GM12878 (cell line): ENCODE results near the gene HMGXB3.

Source experiments
- DPF2 ChIP-seq: fragments of 450-650 bp; IDR thresholded peaks from 2 replicates; pipeline ENCODE4 v1.6.1; 2017; ENCODE audit warnings: mild to moderate bottlenecking
- EP300 ChIP-seq, 2 experiments: fragments of 150-350 bp in 1 of 2; IDR thresholded peaks; 2 replicates each; pipeline ENCODE4 v1.6.1; 2011 to 2012; ENCODE audit warnings: low read depth in 2 of 2, low read length in 2 of 2, borderline replicate concordance in 1 of 2, improper control_type of control experiment in 1 of 2, inconsistent platforms in 1 of 2; ENCODE audit not compliant: control insufficient read depth in 1 of 2
- ESRRA ChIP-seq: IDR thresholded peaks from 2 replicates; pipeline ENCODE4 v1.6.1; 2012; ENCODE audit warnings: mild to moderate bottlenecking, low read length, improper control_type of control experiment
- EZH2 ChIP-seq: IDR thresholded peaks from 2 replicates; pipeline ENCODE4 v1.6.1; 2012; ENCODE audit warnings: low read depth, mild to moderate bottlenecking, control low read depth, inconsistent platforms, low read length, borderline replicate concordance; ENCODE audit not compliant: control insufficient read depth
- FOXK2 ChIP-seq: fragments of 450-650 bp; IDR thresholded peaks from 2 replicates; pipeline ENCODE4 v1.6.1; 2017; ENCODE audit warnings: mild to moderate bottlenecking, moderate library complexity
- SREBF2 ChIP-seq: IDR thresholded peaks from 2 replicates; pipeline ENCODE4 v1.6.1; 2012; ENCODE audit warnings: mild to moderate bottlenecking, low read length
- SUPT20H ChIP-seq: IDR thresholded peaks from 2 replicates; pipeline ENCODE4 v1.6.1; 2011; ENCODE audit warnings: low read depth, mild to moderate bottlenecking, low read length, moderate library complexity, borderline replicate concordance; ENCODE audit not compliant: control insufficient read depth
- TCF7 ChIP-seq: IDR thresholded peaks from 2 replicates; pipeline ENCODE4 v1.6.1; 2014; ENCODE audit warnings: antibody characterized with exemption, borderline replicate concordance
- YY1 ChIP-seq: IDR thresholded peaks from 2 replicates; pipeline ENCODE4 v1.6.1; 2011; ENCODE audit warnings: low read depth, mild to moderate bottlenecking, low read length
- TF ChIP-seq, protein P1 (sequence below), 3 experiments: IDR thresholded peaks in 2 of 3; conservative IDR thresholded peaks in 1 of 3; 2 replicates each; pipeline ENCODE4 v1.5.1; 2011; ENCODE audit warnings: low read depth in 3 of 3, low read length in 3 of 3, mild to moderate bottlenecking in 3 of 3, control low read depth in 2 of 3, moderate library complexity in 2 of 3, inconsistent platforms in 1 of 3, mixed read lengths in 1 of 3; ENCODE audit not compliant: control insufficient read depth in 2 of 3, insufficient read depth in 1 of 3; ENCODE audit errors: extremely low read depth in 1 of 3
- TF ChIP-seq, protein P2 (sequence below): fragments of 450-650 bp; IDR thresholded peaks from 2 replicates; pipeline ENCODE4 v1.6.1; 2017; ENCODE audit warnings: low read depth, mild to moderate bottlenecking, moderate library complexity
- TF ChIP-seq, protein P3 (sequence below): IDR thresholded peaks from 2 replicates; pipeline ENCODE4 v1.6.1; 2012; ENCODE audit warnings: low read depth, low read length, improper control_type of control experiment

DNA sequence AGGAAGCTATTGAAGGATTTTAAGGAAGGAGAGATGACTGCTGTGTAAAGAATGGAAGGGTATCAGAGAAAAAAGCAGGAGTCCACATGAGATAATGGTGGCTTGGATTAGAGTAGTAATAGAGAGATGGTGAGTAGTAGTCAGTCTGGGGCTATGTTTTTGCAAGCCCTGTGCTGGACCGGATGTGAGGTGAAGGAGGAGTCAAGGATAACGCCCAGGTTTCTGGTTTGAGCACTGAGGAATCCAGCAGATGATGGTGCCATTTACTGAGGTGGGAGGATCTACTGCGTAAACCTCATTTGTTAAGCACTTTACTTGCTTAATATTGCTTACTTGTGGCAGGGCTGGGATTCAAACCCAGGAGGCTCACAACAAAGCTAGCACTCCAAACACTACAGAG is 1.2 kb upstream of the HMGXB3 start:
- TF ChIP-seq YY1 (no peak), SUPT20H (no peak), EZH2 (no peak), EP300 (IDR thresholded peaks at IDR 0.05; ENCODE audit: borderline replicate concordance in 1 of 2, control insufficient read depth in 1 of 2, low read depth in 2 of 2, low read length in 2 of 2) (no peak), FOXK2 (no peak), ESRRA (no peak), TCF7 (no peak), DPF2 (no peak), SREBF2 (no peak)
- TF ChIP-seq, protein P1, sequence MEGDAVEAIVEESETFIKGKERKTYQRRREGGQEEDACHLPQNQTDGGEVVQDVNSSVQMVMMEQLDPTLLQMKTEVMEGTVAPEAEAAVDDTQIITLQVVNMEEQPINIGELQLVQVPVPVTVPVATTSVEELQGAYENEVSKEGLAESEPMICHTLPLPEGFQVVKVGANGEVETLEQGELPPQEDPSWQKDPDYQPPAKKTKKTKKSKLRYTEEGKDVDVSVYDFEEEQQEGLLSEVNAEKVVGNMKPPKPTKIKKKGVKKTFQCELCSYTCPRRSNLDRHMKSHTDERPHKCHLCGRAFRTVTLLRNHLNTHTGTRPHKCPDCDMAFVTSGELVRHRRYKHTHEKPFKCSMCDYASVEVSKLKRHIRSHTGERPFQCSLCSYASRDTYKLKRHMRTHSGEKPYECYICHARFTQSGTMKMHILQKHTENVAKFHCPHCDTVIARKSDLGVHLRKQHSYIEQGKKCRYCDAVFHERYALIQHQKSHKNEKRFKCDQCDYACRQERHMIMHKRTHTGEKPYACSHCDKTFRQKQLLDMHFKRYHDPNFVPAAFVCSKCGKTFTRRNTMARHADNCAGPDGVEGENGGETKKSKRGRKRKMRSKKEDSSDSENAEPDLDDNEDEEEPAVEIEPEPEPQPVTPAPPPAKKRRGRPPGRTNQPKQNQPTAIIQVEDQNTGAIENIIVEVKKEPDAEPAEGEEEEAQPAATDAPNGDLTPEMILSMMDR (IDR thresholded peaks at IDR 0.05 in 2 of 3, conservative IDR thresholded peaks at IDR 0.05 in 1 of 3; ENCODE audit: control insufficient read depth in 2 of 3, extremely low read depth in 1 of 3, insufficient read depth in 1 of 3, low read depth in 3 of 3, low read length in 3 of 3), result no peak
- TF ChIP-seq, protein P2, sequence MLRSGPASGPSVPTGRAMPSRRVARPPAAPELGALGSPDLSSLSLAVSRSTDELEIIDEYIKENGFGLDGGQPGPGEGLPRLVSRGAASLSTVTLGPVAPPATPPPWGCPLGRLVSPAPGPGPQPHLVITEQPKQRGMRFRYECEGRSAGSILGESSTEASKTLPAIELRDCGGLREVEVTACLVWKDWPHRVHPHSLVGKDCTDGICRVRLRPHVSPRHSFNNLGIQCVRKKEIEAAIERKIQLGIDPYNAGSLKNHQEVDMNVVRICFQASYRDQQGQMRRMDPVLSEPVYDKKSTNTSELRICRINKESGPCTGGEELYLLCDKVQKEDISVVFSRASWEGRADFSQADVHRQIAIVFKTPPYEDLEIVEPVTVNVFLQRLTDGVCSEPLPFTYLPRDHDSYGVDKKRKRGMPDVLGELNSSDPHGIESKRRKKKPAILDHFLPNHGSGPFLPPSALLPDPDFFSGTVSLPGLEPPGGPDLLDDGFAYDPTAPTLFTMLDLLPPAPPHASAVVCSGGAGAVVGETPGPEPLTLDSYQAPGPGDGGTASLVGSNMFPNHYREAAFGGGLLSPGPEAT, result no peak
- TF ChIP-seq, protein P3, sequence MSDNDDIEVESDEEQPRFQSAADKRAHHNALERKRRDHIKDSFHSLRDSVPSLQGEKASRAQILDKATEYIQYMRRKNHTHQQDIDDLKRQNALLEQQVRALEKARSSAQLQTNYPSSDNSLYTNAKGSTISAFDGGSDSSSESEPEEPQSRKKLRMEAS, result no peak
